Testis (tissue), 2 donors: ENCODE data around the gene FANCE.

ENCODE experiments used
- CTCF ChIP-seq, 3 experiments: fragments of 450-650 bp in 2 of 3; fragments of 200-600 bp in 1 of 3; sonication (generic) in 1 of 3; IDR thresholded peaks; one replicate each; pipeline ENCODE4 v1.5.1; 2016 to 2019; ENCODE audit warnings: antibody characterized with exemption in 3 of 3, mild to moderate bottlenecking in 2 of 3, moderate library complexity in 1 of 3
- POLR2A ChIP-seq: fragments of 450-650 bp; IDR thresholded peaks from one replicate; pipeline ENCODE4 v1.6.1; 2017; ENCODE audit warnings: antibody characterized with exemption, mild to moderate bottlenecking, moderate library complexity

DNA sequence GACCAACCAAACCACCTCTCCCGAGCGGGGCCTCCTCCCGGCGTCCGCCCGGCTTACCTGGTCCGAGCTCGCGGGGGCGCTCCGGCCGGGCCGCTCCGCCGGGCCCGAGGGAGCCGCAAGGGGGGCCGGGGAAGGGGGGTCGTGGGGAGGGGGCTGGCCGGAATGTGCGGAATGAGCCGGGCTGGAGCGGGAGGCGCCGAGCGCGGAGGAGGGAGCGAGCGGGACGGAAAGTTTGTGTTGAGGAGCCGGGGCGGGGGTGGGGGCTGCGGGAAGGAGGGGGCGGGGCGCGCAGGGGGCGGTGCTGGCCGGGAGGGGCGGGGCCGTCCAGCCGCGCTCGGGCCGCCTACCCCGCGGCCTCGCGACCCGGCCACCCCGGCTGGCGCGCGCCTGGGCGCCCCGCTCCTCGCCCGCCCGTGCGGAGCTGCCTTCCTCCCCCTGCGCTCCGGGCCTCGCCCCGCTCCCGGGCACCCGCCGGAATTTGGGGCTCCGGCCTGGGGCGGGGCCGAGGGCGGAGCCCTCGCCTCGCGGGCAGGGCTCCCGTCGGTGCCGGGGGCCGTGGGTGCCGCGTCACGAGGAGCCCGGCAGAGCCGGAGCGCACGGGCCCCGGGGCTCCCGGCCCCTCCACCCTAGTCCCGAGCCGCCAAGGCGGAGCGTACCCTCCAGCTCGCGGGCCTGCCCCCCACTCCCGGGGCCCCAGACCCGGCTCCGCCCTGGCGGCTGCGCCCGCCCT is 44.9 kb downstream of the FANCE start, which contains the start of gene TEAD3:
- no peak for TF ChIP-seq CTCF (IDR thresholded peaks at IDR 0.05)
- no peak for TF ChIP-seq POLR2A
